ENCODE measurements around the gene MYL12A. TPM values are rescaled to one million over a fixed set of nuclear protein-coding genes. Genes with fewer than 3 reads are reported as not detected.

The MYL12A gene
- total and polyA plus RNA-seq, 2 of the 13 experiments (the other 11 are each of a cell fraction or from before 2014, with no cell fraction given): 261 to 277 TPM

DNA sequence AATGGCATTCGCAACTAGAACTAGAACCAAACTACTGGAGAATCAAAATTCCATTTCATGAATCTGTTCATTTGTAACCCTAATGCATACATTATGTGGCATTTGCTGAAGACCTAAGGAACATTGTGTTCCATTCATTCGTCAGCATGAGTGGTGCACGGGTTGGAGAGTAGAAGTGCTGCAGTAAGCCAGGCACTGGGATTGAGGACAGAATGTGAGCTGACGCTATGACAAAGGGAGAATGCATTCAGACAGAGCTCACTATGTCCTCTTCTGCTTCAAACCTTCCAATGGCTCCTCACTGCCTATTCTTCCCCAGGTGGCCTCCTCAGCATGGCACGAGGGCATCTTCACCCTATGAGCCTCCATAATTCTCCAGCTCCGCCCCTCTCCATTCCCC lies 21.6 kb upstream of the MYL12A start:
- Histone ChIP-seq H3K27me3 (ENCODE audit: control insufficient read depth in 1 of 2, insufficient read depth in 2 of 2, low read length in 2 of 2) (no peaks in the 10 kb centered on the region), H3K9ac (ENCODE audit: insufficient read depth, low read depth, low read length) (no peak overlapping the region), H2AFZ (ENCODE audit: low read length) (no peak overlapping the region), H3K4me1 (ENCODE audit: insufficient read depth, low read length) (peaks cover 40% of the 10 kb centered on the region), H3K27ac (ENCODE audit: extremely low read length, insufficient read depth, low read length) (no peak overlapping the region), H3K4me2 (ENCODE audit: low read depth, low read length) (no peak overlapping the region), H3K9me3 (ENCODE audit: low read length) (no peaks in the 10 kb centered on the region), H3K4me3 (replicated peaks in 1 of 3; ENCODE audit: insufficient read depth in 1 of 3, low read depth in 2 of 3, low read length in 3 of 3) (no peak overlapping the region), H3K36me3 (replicated peaks in 1 of 2; ENCODE audit: control insufficient read depth in 1 of 2, insufficient read depth in 2 of 2, low read length in 2 of 2) (no peaks in the 10 kb centered on the region), H4K20me1 (ENCODE audit: insufficient read depth, low read length) (no peaks in the 10 kb centered on the region), H3K79me2 (ENCODE audit: insufficient read depth, low read length) (no peaks in the 10 kb centered on the region)
- BruUV-seq (replicated peaks): no TSS peak
- ChIA-PET POLR2A (interaction anchor here (0.8 to 1.2 kb wide), 3 partner anchors 8 to 109 kb away, joined by 3 to 5 read pairs (median 4); no protein-coding TSS in a partner anchor), CTCF (ENCODE audit: low intra/inter-chr PET ratio, low total read pairs) (no interaction called here)
- DNase-seq (ENCODE audit: low spot score): no peak
- 93% methylated on average over 6 of the region's 6 CpGs for WGBS (ENCODE audit: low lambda C conversion rate)
- peak; percentile 46 for ATAC-seq
- intact Hi-C loops (cut with micrococcal nuclease; ENCODE audit: unreplicated experiment): no loop called here
- no peak for FAIRE-seq
- in situ Hi-C loops (cut with HindIII; ENCODE audit: extremely low pct_ligation_motif_present, low pct_unique_long_range_greater_than_20kb): no loop called here
- 0 out of 2 replicates have a peak, but pooled peaks have one; percentile 10 for TF ChIP-seq ZNF12 (CRISPR knock-in tag; IDR thresholded peaks at IDR 0.05)
- no peak for TF ChIP-seq ZMAT3 (CRISPR knock-in tag; conservative IDR thresholded peaks at IDR 0.05)
- 0 out of 2 replicates have a peak, but pooled peaks have one; percentile 4 for TF ChIP-seq CREM (IDR thresholded peaks at IDR 0.05)
- no peak for TF ChIP-seq CREM (CRISPR knock-in tag; IDR thresholded peaks at IDR 0.05)
- 0 out of 2 replicates have a peak, but pooled peaks have one; percentile 2 for TF ChIP-seq NR2F6 (IDR thresholded peaks at IDR 0.05)
- no peak for TF ChIP-seq NR2F6 (CRISPR knock-in tag; IDR thresholded peaks at IDR 0.05)

DNA sequence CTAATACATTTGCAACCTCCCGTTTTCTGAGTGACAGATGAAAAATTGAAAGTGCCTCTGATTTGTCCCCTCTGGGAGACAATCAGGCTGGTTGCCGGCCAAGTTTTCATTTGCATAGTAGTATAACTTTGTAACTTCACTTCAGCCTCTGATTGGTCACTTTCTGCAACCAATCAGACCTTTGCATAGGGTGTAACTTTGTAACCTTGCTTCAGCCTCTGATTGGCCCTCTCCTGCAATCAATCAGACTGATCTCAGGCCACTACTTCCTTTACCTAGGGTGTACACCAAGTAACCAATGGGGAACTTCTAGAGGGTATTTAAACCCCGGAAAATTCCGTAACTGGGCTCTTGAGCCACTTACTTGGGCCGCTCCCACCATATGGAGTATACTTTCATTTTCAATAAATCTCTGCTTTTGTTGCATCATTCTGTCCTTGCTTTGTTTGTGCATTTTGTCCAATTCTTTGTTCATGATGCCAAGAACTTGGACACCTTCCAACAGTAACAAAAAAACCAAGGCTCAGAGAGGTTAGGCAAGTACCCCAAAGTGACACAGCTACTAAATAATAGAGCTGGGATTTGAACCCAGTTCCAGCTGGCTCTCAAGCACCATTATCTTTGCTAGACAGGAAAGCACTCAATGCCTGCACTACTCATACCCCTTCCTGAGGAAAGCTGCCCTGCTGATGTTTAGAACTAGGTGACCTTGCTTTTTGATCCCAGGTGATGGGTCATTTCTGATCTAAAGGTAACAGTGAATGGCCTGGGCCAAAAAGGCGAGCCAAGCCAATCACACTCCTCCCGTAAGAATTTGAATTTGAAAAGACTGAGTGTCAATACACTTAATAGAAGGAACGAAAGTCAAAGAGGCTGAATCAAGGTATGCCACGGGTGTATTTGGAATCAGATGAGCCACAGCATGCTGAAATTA lies 16.9 kb upstream of the MYL12A start:
- no peak for ATAC-seq
- DNase-seq (ENCODE audit: low spot score): no peak
- Histone ChIP-seq H3K79me2 (ENCODE audit: insufficient read depth, low read length) (no peaks in the 10 kb centered on the region), H3K4me1 (ENCODE audit: insufficient read depth, low read length) (peaks cover 70% of the 10 kb centered on the region), H3K9ac (ENCODE audit: insufficient read depth, low read depth, low read length) (no peak overlapping the region), H4K20me1 (ENCODE audit: insufficient read depth, low read length) (no peaks in the 10 kb centered on the region), H3K27ac (ENCODE audit: extremely low read length, insufficient read depth, low read length) (no peak overlapping the region), H3K27me3 (ENCODE audit: control insufficient read depth in 1 of 2, insufficient read depth in 2 of 2, low read length in 2 of 2) (no peaks in the 10 kb centered on the region), H3K4me2 (ENCODE audit: low read depth, low read length) (no peak overlapping the region), H2AFZ (ENCODE audit: low read length) (no peak overlapping the region), H3K4me3 (replicated peaks in 1 of 3; ENCODE audit: insufficient read depth in 1 of 3, low read depth in 2 of 3, low read length in 3 of 3) (no peak overlapping the region), H3K9me3 (ENCODE audit: low read length) (no peaks in the 10 kb centered on the region), H3K36me3 (replicated peaks in 1 of 2; ENCODE audit: control insufficient read depth in 1 of 2, insufficient read depth in 2 of 2, low read length in 2 of 2) (no peaks in the 10 kb centered on the region)
- FAIRE-seq: no peak
- POLR2A ChIA-PET: interaction anchor here (0.6 kb wide), 1 partner anchor 13 kb away, joined by 3 read pairs; no protein-coding TSS in a partner anchor
- CTCF ChIA-PET (ENCODE audit: low intra/inter-chr PET ratio, low total read pairs): no interaction called here
- intact Hi-C loops (cut with micrococcal nuclease; ENCODE audit: unreplicated experiment) (no loop called here), in situ Hi-C loops (cut with HindIII; ENCODE audit: extremely low pct_ligation_motif_present, low pct_unique_long_range_greater_than_20kb) (no loop called here)
- no TSS peak for BruUV-seq (replicated peaks)
- 93% methylated on average over 9 of the region's 9 CpGs for WGBS (ENCODE audit: low lambda C conversion rate)
- TF ChIP-seq ADNP (CRISPR knock-in tag; IDR thresholded peaks at IDR 0.05) (0 out of 2 replicates have a peak, but pooled peaks have one; percentile 25), NR2F6 (IDR thresholded peaks at IDR 0.05) (no peak), NR2F6 (CRISPR knock-in tag; IDR thresholded peaks at IDR 0.05) (0 out of 2 replicates have a peak, but pooled peaks have one; percentile 15), GATAD2A (CRISPR knock-in tag; IDR thresholded peaks at IDR 0.05) (peak; percentile 18; the same call in 1 of the 2 replicates), ZNF768 (CRISPR knock-in tag; IDR thresholded peaks at IDR 0.05) (peak; percentile 71; the same call in 1 of the 2 replicates), ZNF317 (CRISPR knock-in tag; IDR thresholded peaks at IDR 0.05) (0 out of 2 replicates have a peak, but pooled peaks have one; percentile 15), CEBPB (IDR thresholded peaks at IDR 0.05; ENCODE audit: borderline replicate concordance, low read depth, low read length) (peak; percentile 27; the same call in 1 of the 2 replicates), KDM1A (CRISPR knock-in tag; IDR thresholded peaks at IDR 0.05) (0 out of 2 replicates have a peak, but pooled peaks have one; percentile 29), HNF4A (CRISPR knock-in tag; IDR thresholded peaks at IDR 0.05) (peak; percentile 40; the same call in 1 of the 2 replicates), ZNF605 (CRISPR knock-in tag; IDR thresholded peaks at IDR 0.05) (0 out of 2 replicates have a peak, but pooled peaks have one; percentile 30)
- TF ChIP-seq, protein P1, sequence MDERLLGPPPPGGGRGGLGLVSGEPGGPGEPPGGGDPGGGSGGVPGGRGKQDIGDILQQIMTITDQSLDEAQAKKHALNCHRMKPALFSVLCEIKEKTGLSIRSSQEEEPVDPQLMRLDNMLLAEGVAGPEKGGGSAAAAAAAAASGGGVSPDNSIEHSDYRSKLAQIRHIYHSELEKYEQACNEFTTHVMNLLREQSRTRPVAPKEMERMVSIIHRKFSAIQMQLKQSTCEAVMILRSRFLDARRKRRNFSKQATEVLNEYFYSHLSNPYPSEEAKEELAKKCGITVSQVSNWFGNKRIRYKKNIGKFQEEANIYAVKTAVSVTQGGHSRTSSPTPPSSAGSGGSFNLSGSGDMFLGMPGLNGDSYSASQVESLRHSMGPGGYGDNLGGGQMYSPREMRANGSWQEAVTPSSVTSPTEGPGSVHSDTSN (CRISPR knock-in tag; IDR thresholded peaks at IDR 0.05): peak; percentile 39; the same call in 1 of the 2 replicates
- TF ChIP-seq, protein P2, sequence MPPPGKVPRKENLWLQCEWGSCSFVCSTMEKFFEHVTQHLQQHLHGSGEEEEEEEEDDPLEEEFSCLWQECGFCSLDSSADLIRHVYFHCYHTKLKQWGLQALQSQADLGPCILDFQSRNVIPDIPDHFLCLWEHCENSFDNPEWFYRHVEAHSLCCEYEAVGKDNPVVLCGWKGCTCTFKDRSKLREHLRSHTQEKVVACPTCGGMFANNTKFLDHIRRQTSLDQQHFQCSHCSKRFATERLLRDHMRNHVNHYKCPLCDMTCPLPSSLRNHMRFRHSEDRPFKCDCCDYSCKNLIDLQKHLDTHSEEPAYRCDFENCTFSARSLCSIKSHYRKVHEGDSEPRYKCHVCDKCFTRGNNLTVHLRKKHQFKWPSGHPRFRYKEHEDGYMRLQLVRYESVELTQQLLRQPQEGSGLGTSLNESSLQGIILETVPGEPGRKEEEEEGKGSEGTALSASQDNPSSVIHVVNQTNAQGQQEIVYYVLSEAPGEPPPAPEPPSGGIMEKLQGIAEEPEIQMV (CRISPR knock-in tag; IDR thresholded peaks at IDR 0.05; ENCODE audit: low read depth): no peak
